IMR-90 (cell line): ENCODE measurements around the gene FGF9. TPM values are rescaled to one million over a fixed set of nuclear protein-coding genes. Genes with fewer than 3 reads are reported as not detected.

ENCODE experiments used
- ATAC-seq: fragments of 200-7000 bp; cut with Tn5 transposase; 2 replicates; pipeline ENCODE4 v1.9.1; 2020; ENCODE audit warnings: low read depth, mild to moderate bottlenecking, moderate library complexity
- BruUV-seq: library from RNA; stranded (reverse); fragments of 400-500 nt; replicated peaks from 2 replicates; lab custom pipeline; 2021; lab: Mats Ljungman, UMichigan
- CTCF ChIA-PET: fragments of 300-600 bp; formaldehyde crosslinking; extraction: SDS; loops from one replicate; lab custom pipeline; 2021; ENCODE audit warnings: antibody characterized with exemption; lab: Yijun Ruan, JAX
- POLR2A ChIA-PET: fragments of 300-600 bp; sonication (Branson Sonifier 250); formaldehyde crosslinking; loops from one replicate; lab custom pipeline; 2022; ENCODE audit warnings: antibody characterized with exemption; ENCODE audit not compliant: unreplicated experiment; lab: Charles Lee
- DNase-seq: peaks from one replicate; pipeline ENCODE4 v3.0.0; 2013
- H2AFZ ChIP-seq: replicated peaks from 2 replicates; pipeline ENCODE3; 2013; ENCODE audit warnings: low read length, mild to moderate bottlenecking; ENCODE audit not compliant: poor library complexity
- H2AK5ac ChIP-seq: 2 replicates; pipeline ENCODE4 v1.6.1; 2013; ENCODE audit warnings: low read depth, low read length, inconsistent platforms
- H2AK9ac ChIP-seq: replicated peaks from 2 replicates; pipeline ENCODE3; 2013; ENCODE audit warnings: mild to moderate bottlenecking, low read depth, low read length, moderate library complexity; ENCODE audit not compliant: poor library complexity
- H2BK120ac ChIP-seq: 2 replicates; pipeline ENCODE4 v1.6.1; 2013; ENCODE audit warnings: low read depth, low read length, inconsistent platforms
- H2BK15ac ChIP-seq: 3 replicates; pipeline ENCODE4 v1.6.1; 2013; ENCODE audit warnings: low read depth, low read length, inconsistent platforms
- H2BK20ac ChIP-seq: 2 replicates; pipeline ENCODE4 v1.6.1; 2013; ENCODE audit warnings: low read depth, mild to moderate bottlenecking, inconsistent platforms, low read length, moderate library complexity
- H2BK5ac ChIP-seq: 2 replicates; pipeline ENCODE4 v1.6.1; 2013; ENCODE audit warnings: mild to moderate bottlenecking, low read depth, low read length, inconsistent platforms; ENCODE audit not compliant: poor library complexity, severe bottlenecking
- H3K14ac ChIP-seq: replicated peaks from 2 replicates; pipeline ENCODE4 v1.6.1; 2013; ENCODE audit warnings: low read depth, low read length, inconsistent platforms
- H3K18ac ChIP-seq: 2 replicates; pipeline ENCODE4 v1.6.1; 2013; ENCODE audit warnings: low read depth, low read length, control low read depth
- H3K23ac ChIP-seq: 2 replicates; pipeline ENCODE4 v1.6.1; 2013; ENCODE audit warnings: low read depth, low read length, inconsistent platforms
- H3K27ac ChIP-seq: 2 replicates; pipeline ENCODE4 v1.5.1; 2013; ENCODE audit warnings: mild to moderate bottlenecking, control low read depth, low read length; ENCODE audit not compliant: insufficient read depth
- H3K27me3 ChIP-seq: 2 replicates; pipeline ENCODE4 v1.6.1; 2013; ENCODE audit warnings: low read length; ENCODE audit not compliant: control insufficient read depth, insufficient read depth
- H3K36me3 ChIP-seq: 2 replicates; pipeline ENCODE4 v1.6.1; 2013; ENCODE audit warnings: low read length, mixed read lengths; ENCODE audit not compliant: control insufficient read depth, insufficient read depth
- H3K4ac ChIP-seq: 2 replicates; pipeline ENCODE4 v1.6.1; 2013; ENCODE audit warnings: low read depth, low read length, inconsistent platforms
- H3K4me1 ChIP-seq: 2 replicates; pipeline ENCODE4 v1.6.1; 2013; ENCODE audit warnings: low read length, mixed read lengths; ENCODE audit not compliant: control insufficient read depth, insufficient read depth
- H3K4me2 ChIP-seq: 2 replicates; pipeline ENCODE4 v1.6.1; 2013; ENCODE audit warnings: low read depth, mild to moderate bottlenecking, control low read depth, low read length, moderate library complexity
- H3K4me3 ChIP-seq: 2 replicates; pipeline ENCODE4 v1.5.1; 2013; ENCODE audit warnings: low read depth, mild to moderate bottlenecking, control low read depth, low read length, moderate library complexity; ENCODE audit not compliant: insufficient read depth
- H3K56ac ChIP-seq: 2 replicates; pipeline ENCODE4 v1.6.1; 2013; ENCODE audit warnings: low read length, inconsistent platforms; ENCODE audit not compliant: insufficient read depth; ENCODE audit errors: extremely low read depth
- H3K79me1 ChIP-seq, 2 experiments: 2 replicates each; pipeline ENCODE4 v1.6.1; 2013; ENCODE audit warnings: low read length in 2 of 2, inconsistent platforms in 1 of 2, low read depth in 1 of 2
- H3K9ac ChIP-seq: 2 replicates; pipeline ENCODE4 v1.6.1; 2013; ENCODE audit warnings: low read depth, low read length, control low read depth
- H3K9me1 ChIP-seq: 2 replicates; pipeline ENCODE4 v1.6.1; 2013; ENCODE audit warnings: low read length, inconsistent platforms; ENCODE audit not compliant: insufficient read depth
- H3K9me3 ChIP-seq: 2 replicates; pipeline ENCODE4 v1.6.1; 2013; ENCODE audit warnings: low read length; ENCODE audit not compliant: control insufficient read depth, insufficient read depth
- H4K20me1 ChIP-seq: 2 replicates; pipeline ENCODE4 v1.6.1; 2013; ENCODE audit warnings: low read length, inconsistent platforms; ENCODE audit not compliant: insufficient read depth
- H4K5ac ChIP-seq: 2 replicates; pipeline ENCODE4 v1.6.1; 2013; ENCODE audit warnings: mild to moderate bottlenecking, low read depth, low read length, control low read depth
- H4K8ac ChIP-seq, 2 experiments: 2 replicates each; pipeline ENCODE4 v1.6.1; 2013; ENCODE audit warnings: low read depth in 2 of 2, low read length in 2 of 2, control low read depth in 1 of 2, inconsistent platforms in 1 of 2
- H4K91ac ChIP-seq: 2 replicates; pipeline ENCODE4 v1.6.1; 2013; ENCODE audit warnings: low read depth, low read length, inconsistent platforms; ENCODE audit not compliant: insufficient read depth
- WGBS, 2 experiments: methylation state at CpG; one replicate each; pipeline versions ENCODE4 v1.1.5 to v1.1.7; 2013; ENCODE audit warnings: missing lambda C conversion rate in 2 of 2; ENCODE audit not compliant: insufficient read length in 1 of 2; ENCODE audit errors: extremely low coverage in 2 of 2; 5-methylcytosine and 5-hydroxymethylcytosine counted together
- dilution Hi-C: fragments of 300-500 bp; cut with HindIII; formaldehyde crosslinking; loops from one replicate; pipeline ENCODE4 v1.14.3; 2018; ENCODE audit warnings: low sequenced_read_pairs; ENCODE audit not compliant: unreplicated experiment
- in situ Hi-C: fragments of 300-500 bp; cut with MboI; formaldehyde crosslinking; loops from 3 replicates; pipeline ENCODE4 v1.14.3; 2019; ENCODE audit warnings: low sequenced_read_pairs, inconsistent platforms, mixed read lengths
- intact Hi-C: fragments of 100-400 bp; cut with micrococcal nuclease; formaldehyde crosslinking; loops from 2 replicates; pipeline ENCODE4 v1.10.0; 2022
- polyA plus RNA-seq, 3 experiments: library from polyadenylated mRNA; depleted of rRNA; stranded (reverse); fragments of >200 nt; gene quantifications; 2 replicates each; pipeline ENCODE4 v1.2.3, GENCODE V29; 2012; ENCODE audit warnings: low replicate concordance in 1 of 3
- total RNA-seq: library from RNA; depleted of rRNA; stranded (reverse); fragments of >200 nt; gene quantifications from 2 replicates; pipeline ENCODE4 v1.2.3, GENCODE V29; 2012
- TF ChIP-seq, protein P1 (sequence below): fragments of 150-350 bp; IDR thresholded peaks from 2 replicates; pipeline ENCODE4 v1.6.1; 2016; ENCODE audit warnings: low read depth, mild to moderate bottlenecking, low read length, moderate library complexity, borderline replicate concordance

The FGF9 gene
- total and polyA plus RNA-seq, 2 of the 4 experiments (the other 2 are of a cell fraction), result under 0.01 to 0.05 TPM

DNA sequence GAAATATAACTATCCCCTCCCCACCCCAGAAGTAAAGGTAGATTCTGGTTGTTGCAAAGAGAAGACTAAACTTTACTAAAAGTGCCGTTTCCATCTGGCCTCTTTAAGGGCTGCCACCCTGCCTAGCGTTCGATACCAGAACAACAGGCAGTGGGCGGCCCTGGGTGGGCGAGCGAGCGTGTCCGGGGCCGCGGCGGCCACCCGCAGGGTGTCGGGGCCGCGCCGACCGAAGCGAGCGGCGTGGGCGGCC is 2.6 kb downstream of the FGF9 start:
- Histone ChIP-seq H3K9me3 (no peaks in the 10 kb centered on the region), H3K27ac (no peak overlapping the region), H2BK5ac (no peak overlapping the region), H4K91ac (no peak overlapping the region), H2BK120ac (no peak overlapping the region), H3K4ac (no peak overlapping the region), H3K36me3 (no peaks in the 10 kb centered on the region), H3K4me2 (peak overlapping the region; percentile 53), H3K9ac (no peak overlapping the region), H3K56ac (no peak overlapping the region), H3K79me1 (no peaks in the 10 kb centered on the region), H3K4me1 (peaks cover 9% of the 10 kb centered on the region), H3K18ac (no peak overlapping the region), H4K5ac (no peak overlapping the region), H2AK5ac (no peak overlapping the region), H2BK20ac (no peak overlapping the region), H4K20me1 (no peaks in the 10 kb centered on the region), H2AFZ (peak overlapping the region; percentile 88), H3K14ac (no peak overlapping the region), H3K9me1 (no peaks in the 10 kb centered on the region), H3K27me3 (peaks cover 47% of the 10 kb centered on the region), H4K8ac (no peak overlapping the region), H3K23ac (no peak overlapping the region), H3K4me3 (peak overlapping the region; percentile 51), H2AK9ac (no peak overlapping the region), H2BK15ac (no peak overlapping the region)
- WGBS, 2 experiments, result 0% methylated on average over 14 of the region's 21 CpGs; no CpG with 5 or more reads in 1 of the 2 experiments
- BruUV-seq, result no TSS peak
- TF ChIP-seq, protein P1, sequence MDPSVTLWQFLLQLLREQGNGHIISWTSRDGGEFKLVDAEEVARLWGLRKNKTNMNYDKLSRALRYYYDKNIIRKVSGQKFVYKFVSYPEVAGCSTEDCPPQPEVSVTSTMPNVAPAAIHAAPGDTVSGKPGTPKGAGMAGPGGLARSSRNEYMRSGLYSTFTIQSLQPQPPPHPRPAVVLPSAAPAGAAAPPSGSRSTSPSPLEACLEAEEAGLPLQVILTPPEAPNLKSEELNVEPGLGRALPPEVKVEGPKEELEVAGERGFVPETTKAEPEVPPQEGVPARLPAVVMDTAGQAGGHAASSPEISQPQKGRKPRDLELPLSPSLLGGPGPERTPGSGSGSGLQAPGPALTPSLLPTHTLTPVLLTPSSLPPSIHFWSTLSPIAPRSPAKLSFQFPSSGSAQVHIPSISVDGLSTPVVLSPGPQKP, result no peak
- DNase-seq, result no peak
- in situ Hi-C loops (no loop called here), dilution Hi-C loops (no loop called here), intact Hi-C loops (loop anchor here (5.0 to 10.0 kb wide), 6 partner anchors 36 to 521 kb away; no protein-coding TSS in a partner anchor)
- CTCF ChIA-PET, result interaction anchor here (0.7 kb wide), 2 partner anchors 18 to 823 kb away, joined by 3 to 6 read pairs; no protein-coding TSS in a partner anchor
- ATAC-seq, result no peak
- POLR2A ChIA-PET, result interaction anchor here (0.7 kb wide), 1 partner anchor 283 kb away, joined by 7 read pairs; no protein-coding TSS in a partner anchor
